Posterior vena cava (tissue), 2 donors: ENCODE measurements around the gene HADHA. TPM values are rescaled to one million over a fixed set of nuclear protein-coding genes. Genes with fewer than 3 reads are reported as not detected.

Source experiments
- DNase-seq: peaks from one replicate; pipeline ENCODE4 v3.0.0-alpha.2; 2020; ENCODE audit warnings: low spot score
- intact Hi-C, 2 donors: fragments of 100-400 bp; cut with DNase I; formaldehyde crosslinking; loops; one replicate each; pipeline versions ENCODE4 v1.14.1 to v1.14.2; 2022 to 2023
- total RNA-seq, 2 donors: library from RNA; stranded (reverse); fragmentation: NEBNext Ultra II Directional; extraction: Animal tissue kit (Norgen Biotek cat#: 25700); gene quantifications; one replicate each; pipeline ENCODE4 v1.2.1, GENCODE V29; 2021
- donor health status: DM: yes; HTN: yes; CAD: no.
- donor health status: DM: yes; HTN: yes; CAD: no.

HADHA gene
- total RNA-seq, 2 donors from 2014 or later = 104 to 113 TPM

GRCh38 chr2:26249625-26250024, 5.2 kb upstream of the HADHA start:
- DNase-seq = no peak
- intact Hi-C loops = loop anchor here (5.0 to 10.0 kb wide), 2 partner anchors 75 to 98 kb away; partner anchors contain the start of genes ADGRF3 (in 1 of the 2) and SELENOI (in 1 of the 2)

- intact Hi-C loops = loop anchor here in 1 of 2 donors (10.0 kb wide), 1 partner anchor 78 kb away; no protein-coding TSS in a partner anchor
- DNase-seq = no peak
These were observed 2.4 kb upstream of the HADHA start for GRCh38 chr2:26246818-26247217.

GRCh38 chr2:26245810-26246209, 1.4 kb upstream of the HADHA start:
- no peak for DNase-seq
- intact Hi-C loops = loop anchor here in 1 of 2 donors (10.0 kb wide), 1 partner anchor 79 kb away; no protein-coding TSS in a partner anchor

GRCh38 chr2:26245231-26245732, 850 bp upstream of the HADHA start:
- DNase-seq = no peak
- intact Hi-C loops = loop anchor here in 1 of 2 donors (10.0 kb wide), 1 partner anchor 80 kb away; no protein-coding TSS in a partner anchor

- intact Hi-C loops = loop anchor here in 1 of 2 donors (10.0 kb wide), 1 partner anchor 81 kb away; no protein-coding TSS in a partner anchor
These were observed 743 bp downstream of the HADHA start for GRCh38 chr2:26243470-26244308.

GRCh38 chr2:26241928-26242436, 2.5 kb downstream of the HADHA start:
- intact Hi-C loops = loop anchor here in 1 of 2 donors (10.0 kb wide), 1 partner anchor 83 kb away; no protein-coding TSS in a partner anchor

More at GRCh38 chr2:26243470-26244308, 743 bp downstream of the HADHA start:
- DNase-seq = no peak

GRCh38 chr2:26238311-26238958, 6.0 kb downstream of the HADHA start:
- intact Hi-C loops = no loop called here
- DNase-seq = no peak

More at GRCh38 chr2:26241928-26242436, 2.5 kb downstream of the HADHA start:
- DNase-seq = no peak

- intact Hi-C loops = no loop called here
- DNase-seq = no peak
These were observed 6.6 kb downstream of the HADHA start for GRCh38 chr2:26237868-26238267.

GRCh38 chr2:26235089-26235488, 9.3 kb downstream of the HADHA start:
- DNase-seq = no peak
- intact Hi-C loops = no loop called here

GRCh38 chr2:26230806-26231205, 13.6 kb downstream of the HADHA start:
- DNase-seq = no peak
- intact Hi-C loops = no loop called here

GRCh38 chr2:26229595-26229994, 14.8 kb downstream of the HADHA start:
- intact Hi-C loops = no loop called here
- no peak for DNase-seq

GRCh38 chr2:26224095-26224494, 20.3 kb downstream of the HADHA start:
- DNase-seq = no peak
- intact Hi-C loops = no loop called here

- intact Hi-C loops = no loop called here
- DNase-seq = no peak
These were observed 21.4 kb downstream of the HADHA start for GRCh38 chr2:26223018-26223417.

GRCh38 chr2:26217720-26218119, 26.7 kb downstream of the HADHA start:
- intact Hi-C loops = no loop called here

GRCh38 chr2:26216587-26216986, 27.8 kb downstream of the HADHA start:
- intact Hi-C loops = no loop called here
- no peak for DNase-seq

More at GRCh38 chr2:26217720-26218119, 26.7 kb downstream of the HADHA start:
- no peak for DNase-seq

GRCh38 chr2:26215833-26216232, 28.6 kb downstream of the HADHA start:
- no peak for DNase-seq
- intact Hi-C loops = no loop called here

GRCh38 chr2:26214759-26215158, 29.7 kb downstream of the HADHA start:
- intact Hi-C loops = no loop called here
- DNase-seq = no peak

GRCh38 chr2:26212011-26212410, 32.4 kb downstream of the HADHA start:
- intact Hi-C loops = no loop called here
- DNase-seq = no peak

GRCh38 chr2:26203906-26204305, 40.5 kb downstream of the HADHA start:
- intact Hi-C loops = no loop called here
- no peak for DNase-seq
